ENCODE data around the gene LRRC72.

Gene LRRC72

GRCh38 chr7:16491148-16491547 lies 35.5 kb upstream of the LRRC72 start:
- Histone ChIP-seq H3K4me1 (ENCODE audit: insufficient read depth, poor library complexity, severe bottlenecking) (peaks cover 2% of the 10 kb centered on the region), H3K4me3 (ENCODE audit: severe bottlenecking) (no peak overlapping the region), H3K27ac (ENCODE audit: poor library complexity, severe bottlenecking) (no peak overlapping the region), H3K9me3 (ENCODE audit: severe bottlenecking) (no peaks in the 10 kb centered on the region), H3K36me3 (ENCODE audit: low read depth) (no peaks in the 10 kb centered on the region), H3K27me3 (ENCODE audit: insufficient read depth, poor library complexity, severe bottlenecking) (no peaks in the 10 kb centered on the region)
- DNase-seq (ENCODE audit: low spot score) (no peak), ATAC-seq (ENCODE audit: low read depth) (no peak)
- no peak for TF ChIP-seq CTCF (IDR thresholded peaks at IDR 0.05; ENCODE audit: poor library complexity, severe bottlenecking)

GRCh38 chr7:16492513-16493062 lies 34.0 kb upstream of the LRRC72 start:
- ATAC-seq (ENCODE audit: low read depth), result peak; percentile 40; the same call in 2 of the 3 replicates
- Histone ChIP-seq H3K36me3 (ENCODE audit: low read depth) (no peaks in the 10 kb centered on the region), H3K4me1 (ENCODE audit: insufficient read depth, poor library complexity, severe bottlenecking) (peaks cover 2% of the 10 kb centered on the region), H3K4me3 (ENCODE audit: severe bottlenecking) (no peak overlapping the region), H3K27ac (ENCODE audit: poor library complexity, severe bottlenecking) (no peak overlapping the region), H3K9me3 (ENCODE audit: severe bottlenecking) (no peaks in the 10 kb centered on the region), H3K27me3 (ENCODE audit: insufficient read depth, poor library complexity, severe bottlenecking) (no peaks in the 10 kb centered on the region)
- no peak for DNase-seq (ENCODE audit: low spot score)
- TF ChIP-seq CTCF (IDR thresholded peaks at IDR 0.05; ENCODE audit: poor library complexity, severe bottlenecking), result no peak

- Histone ChIP-seq H3K36me3 (ENCODE audit: low read depth) (no peaks in the 10 kb centered on the region), H3K4me3 (ENCODE audit: severe bottlenecking) (no peak overlapping the region), H3K27ac (ENCODE audit: poor library complexity, severe bottlenecking) (no peak overlapping the region), H3K9me3 (ENCODE audit: severe bottlenecking) (no peaks in the 10 kb centered on the region), H3K27me3 (ENCODE audit: insufficient read depth, poor library complexity, severe bottlenecking) (no peaks in the 10 kb centered on the region), H3K4me1 (ENCODE audit: insufficient read depth, poor library complexity, severe bottlenecking) (peaks cover 2% of the 10 kb centered on the region)
- no peak for TF ChIP-seq CTCF (IDR thresholded peaks at IDR 0.05; ENCODE audit: poor library complexity, severe bottlenecking)
- DNase-seq (ENCODE audit: low spot score) (no peak), ATAC-seq (ENCODE audit: low read depth) (no peak)
These were observed 33.4 kb upstream of the LRRC72 start for GRCh38 chr7:16493266-16493665.

GRCh38 chr7:16494551-16494950 lies 32.1 kb upstream of the LRRC72 start:
- no peaks in the 10 kb centered on the region for H3K9me3 ChIP-seq (ENCODE audit: severe bottlenecking)
- no peak overlapping the region for H3K27ac ChIP-seq (ENCODE audit: poor library complexity, severe bottlenecking)
- ATAC-seq (ENCODE audit: low read depth) (no peak), DNase-seq (ENCODE audit: low spot score) (no peak)
- no peak for TF ChIP-seq CTCF (IDR thresholded peaks at IDR 0.05; ENCODE audit: poor library complexity, severe bottlenecking)
- no peaks in the 10 kb centered on the region for H3K27me3 ChIP-seq (ENCODE audit: insufficient read depth, poor library complexity, severe bottlenecking)
- H3K36me3 ChIP-seq (ENCODE audit: low read depth), result no peaks in the 10 kb centered on the region
- H3K4me3 ChIP-seq (ENCODE audit: severe bottlenecking), result no peak overlapping the region
- peaks cover 2% of the 10 kb centered on the region for H3K4me1 ChIP-seq (ENCODE audit: insufficient read depth, poor library complexity, severe bottlenecking)

GRCh38 chr7:16494955-16495719 lies 31.5 kb upstream of the LRRC72 start:
- Histone ChIP-seq H3K27ac (ENCODE audit: poor library complexity, severe bottlenecking) (no peak overlapping the region), H3K4me1 (ENCODE audit: insufficient read depth, poor library complexity, severe bottlenecking) (peaks cover 2% of the 10 kb centered on the region), H3K4me3 (ENCODE audit: severe bottlenecking) (no peak overlapping the region), H3K36me3 (ENCODE audit: low read depth) (no peaks in the 10 kb centered on the region), H3K9me3 (ENCODE audit: severe bottlenecking) (no peaks in the 10 kb centered on the region), H3K27me3 (ENCODE audit: insufficient read depth, poor library complexity, severe bottlenecking) (no peaks in the 10 kb centered on the region)
- ATAC-seq (ENCODE audit: low read depth), result no peak
- no peak for TF ChIP-seq CTCF (IDR thresholded peaks at IDR 0.05; ENCODE audit: poor library complexity, severe bottlenecking)
- DNase-seq (ENCODE audit: low spot score), result no peak
